ENCODE results near the gene TMEM147.

TMEM147 gene

GRCh38 chr19:35545855-35546381 is 492 bp downstream of the TMEM147 start:
- DNase-seq = peak in 12 of 56 donors; percentile 21 to 74 (median 45)

- DNase-seq = no peak
Observed at GRCh38 chr19:35546532-35546931, 1.1 kb downstream of the TMEM147 start.

- peak in 28 of 56 donors; percentile 3 to 56 (median 16) for DNase-seq
Observed at GRCh38 chr19:35549174-35549788, 3.9 kb downstream of the TMEM147 start.

GRCh38 chr19:35549879-35550523 is 4.6 kb downstream of the TMEM147 start:
- DNase-seq = no peak

GRCh38 chr19:35551091-35551810 is 5.8 kb downstream of the TMEM147 start:
- no peak for DNase-seq

- no peak for DNase-seq
Observed at GRCh38 chr19:35552534-35553384, 7.3 kb downstream of the TMEM147 start.

- DNase-seq = no peak
Observed at GRCh38 chr19:35553385-35554000, 8.1 kb downstream of the TMEM147 start.

- no peak for DNase-seq
Observed at GRCh38 chr19:35554076-35554475, 8.7 kb downstream of the TMEM147 start.

- no peak for DNase-seq
Observed at GRCh38 chr19:35555301-35556005, 10.0 kb downstream of the TMEM147 start.

- DNase-seq = no peak
Observed at GRCh38 chr19:35556025-35556590, 10.7 kb downstream of the TMEM147 start.

- DNase-seq = no peak
Observed at GRCh38 chr19:35556846-35557538, 11.6 kb downstream of the TMEM147 start.

- peak in 11 of 56 donors; percentile 9 to 80 (median 23) for DNase-seq
Observed at GRCh38 chr19:35557539-35558399, 12.3 kb downstream of the TMEM147 start.

- no peak for DNase-seq
Observed at GRCh38 chr19:35558400-35559280, 13.2 kb downstream of the TMEM147 start.

GRCh38 chr19:35559281-35559659 is 13.8 kb downstream of the TMEM147 start:
- no peak for DNase-seq

GRCh38 chr19:35559781-35560180 is 14.4 kb downstream of the TMEM147 start:
- DNase-seq = no peak

GRCh38 chr19:35560271-35560670 is 14.8 kb downstream of the TMEM147 start:
- DNase-seq = no peak

GRCh38 chr19:35560677-35561076 is 15.3 kb downstream of the TMEM147 start:
- DNase-seq = no peak
